Glutamatergic neuron (in vitro differentiated cells): ENCODE data around the gene CTSL. TPM values are rescaled to one million over a fixed set of nuclear protein-coding genes. Genes with fewer than 3 reads are reported as not detected.

ENCODE experiments used
- DNase-seq: peaks from one replicate; pipeline ENCODE4 v3.0.0; 2022
- H3K27ac Mint-ChIP-seq: one replicate; pipeline ENCODE4 v1.8.0; 2020; ENCODE audit warnings: mild to moderate bottlenecking, mixed read lengths, inconsistent platforms; ENCODE audit not compliant: unreplicated experiment
- H3K27me3 Mint-ChIP-seq: one replicate; pipeline ENCODE4 v1.8.0; 2020; ENCODE audit warnings: mild to moderate bottlenecking, moderate library complexity, mixed read lengths, inconsistent platforms; ENCODE audit not compliant: unreplicated experiment
- H3K36me3 Mint-ChIP-seq: one replicate; pipeline ENCODE4 v1.8.0; 2020; ENCODE audit warnings: mild to moderate bottlenecking, mixed read lengths, inconsistent platforms; ENCODE audit not compliant: unreplicated experiment
- H3K4me1 Mint-ChIP-seq: one replicate; pipeline ENCODE4 v1.8.0; 2020; ENCODE audit warnings: mild to moderate bottlenecking, low read depth, mixed read lengths, inconsistent platforms; ENCODE audit not compliant: unreplicated experiment
- H3K4me3 Mint-ChIP-seq: one replicate; pipeline ENCODE4 v1.8.0; 2020; ENCODE audit warnings: mild to moderate bottlenecking, mixed read lengths, inconsistent platforms; ENCODE audit not compliant: unreplicated experiment
- H3K9me3 Mint-ChIP-seq: one replicate; pipeline ENCODE4 v1.8.0; 2020; ENCODE audit warnings: mild to moderate bottlenecking, moderate library complexity, mixed read lengths, inconsistent platforms; ENCODE audit not compliant: unreplicated experiment
- CTCF ChIP-seq: fragments of 200-600 bp; sonication (generic); IDR thresholded peaks from one replicate; pipeline ENCODE4 v1.5.0; 2021; ENCODE audit not compliant: partially characterized antibody, unreplicated experiment
- total RNA-seq: library from RNA; stranded (reverse); fragmentation: NEBNext Ultra II Directional; extraction: Animal tissue kit (Norgen Biotek cat#: 25700); gene quantifications from one replicate; pipeline ENCODE4 v1.2.1, GENCODE V29; 2021; ENCODE audit not compliant: unreplicated experiment

Gene CTSL
- total RNA-seq, 1 donor from 2014 or later: 28.7 TPM

DNA sequence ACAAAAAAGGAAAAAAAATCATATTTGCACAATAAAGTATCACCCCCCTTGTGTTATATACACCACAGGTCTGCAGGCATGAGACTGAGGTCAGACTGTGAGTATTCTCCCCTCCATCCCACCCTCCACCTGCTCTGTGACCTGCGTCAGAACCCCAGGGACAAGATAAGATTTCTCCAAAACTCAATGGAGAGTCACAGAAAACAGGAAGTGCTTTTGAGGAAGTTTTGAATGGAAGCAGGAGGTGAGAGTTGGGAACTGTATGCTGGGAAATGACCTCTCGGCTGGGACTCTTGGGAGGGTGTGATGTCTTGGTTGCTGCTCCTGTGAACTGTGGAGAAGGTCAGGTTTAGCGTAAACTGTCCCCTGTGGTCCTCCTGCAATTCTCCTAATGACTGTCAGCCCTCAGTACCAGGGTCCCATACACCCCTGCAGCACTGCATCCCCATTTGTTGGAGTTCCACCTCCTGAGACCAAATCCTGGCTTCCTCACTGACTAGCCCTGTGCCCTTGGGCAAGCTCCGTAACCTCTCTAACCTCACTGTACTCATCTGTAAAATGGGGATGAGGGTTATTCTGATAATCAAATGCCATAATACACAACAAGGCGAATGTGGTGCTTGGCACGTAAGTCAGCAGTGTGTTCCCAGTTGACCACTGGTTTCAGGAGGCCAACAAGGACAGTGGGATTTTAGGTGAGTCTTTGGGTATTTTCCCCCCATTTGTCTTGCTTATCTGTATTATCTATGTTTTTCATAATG, 6.9 kb upstream of the CTSL start:
- no peak for TF ChIP-seq CTCF
- DNase-seq: no peak
- Mint-ChIP-seq H3K9me3 (peaks cover 1% of the 10 kb centered on the region), H3K4me3 (no peak overlapping the region), H3K27me3 (no peaks in the 10 kb centered on the region), H3K36me3 (no peaks in the 10 kb centered on the region), H3K4me1 (no peaks in the 10 kb centered on the region), H3K27ac (no peak overlapping the region)

GRCh38 chr9:87720173-87720572, 5.7 kb upstream of the CTSL start:
- Mint-ChIP-seq H3K36me3 (no peaks in the 10 kb centered on the region), H3K27me3 (no peaks in the 10 kb centered on the region), H3K27ac (no peak overlapping the region), H3K4me3 (no peak overlapping the region), H3K9me3 (peaks cover 1% of the 10 kb centered on the region), H3K4me1 (no peaks in the 10 kb centered on the region)
- no peak for TF ChIP-seq CTCF
- no peak for DNase-seq

- H3K4me1 Mint-ChIP-seq: no peaks in the 10 kb centered on the region
- no peak overlapping the region for H3K27ac Mint-ChIP-seq
- DNase-seq: no peak
Measured at GRCh38 chr9:87722393-87723088, 3.4 kb upstream of the CTSL start.

GRCh38 chr9:87725356-87725899, 491 bp upstream of the CTSL start:
- H3K36me3 Mint-ChIP-seq: peaks cover 5% of the 10 kb centered on the region
- H3K4me1 Mint-ChIP-seq: peaks cover 2% of the 10 kb centered on the region
- peak overlapping the region; percentile 75 for H3K27ac Mint-ChIP-seq
- peaks cover 5% of the 10 kb centered on the region for H3K9me3 Mint-ChIP-seq
- H3K27me3 Mint-ChIP-seq: peaks cover 5% of the 10 kb centered on the region
- peak overlapping the region; percentile 96 for H3K4me3 Mint-ChIP-seq
- TF ChIP-seq CTCF: no peak
- DNase-seq: peak; percentile 41

More at GRCh38 chr9:87722393-87723088, 3.4 kb upstream of the CTSL start:
- Mint-ChIP-seq H3K9me3 (peaks cover 5% of the 10 kb centered on the region), H3K36me3 (no peaks in the 10 kb centered on the region), H3K27me3 (peaks cover 2% of the 10 kb centered on the region), H3K4me3 (no peak overlapping the region)
- no peak for TF ChIP-seq CTCF

DNA sequence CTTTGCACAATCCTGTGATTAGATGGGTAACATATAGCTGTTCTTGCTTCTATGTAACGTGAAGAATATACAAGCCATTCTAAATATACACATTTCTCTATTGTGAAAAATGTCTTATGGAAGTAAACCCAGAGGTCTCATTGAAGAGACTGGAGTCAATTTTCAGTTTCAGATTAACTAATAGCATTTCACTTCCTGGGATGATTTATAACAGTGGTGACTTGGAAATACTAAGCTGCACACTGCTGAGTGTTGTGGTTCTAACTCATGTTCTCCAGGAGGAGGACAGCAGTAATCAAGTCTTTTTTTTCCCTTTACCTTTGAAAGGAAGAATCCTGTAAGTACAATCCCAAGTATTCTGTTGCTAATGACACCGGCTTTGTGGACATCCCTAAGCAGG, 3.3 kb downstream of the CTSL start:
- H3K4me1 Mint-ChIP-seq: peaks cover 2% of the 10 kb centered on the region
- peaks cover 5% of the 10 kb centered on the region for H3K9me3 Mint-ChIP-seq
- no peak for TF ChIP-seq CTCF
- H3K36me3 Mint-ChIP-seq: peaks cover 5% of the 10 kb centered on the region
- H3K27me3 Mint-ChIP-seq: peaks cover 6% of the 10 kb centered on the region
- no peak overlapping the region for H3K4me3 Mint-ChIP-seq
- no peak overlapping the region for H3K27ac Mint-ChIP-seq
- no peak for DNase-seq
